Measurements from ENCODE around the gene CAMK4. TPM values are rescaled to one million over a fixed set of nuclear protein-coding genes. Genes with fewer than 3 reads are reported as not detected.

CAMK4 gene
- total and polyA plus RNA-seq, 9 of the 15 experiments (the other 6 are each of a cell fraction or from before 2014, with no cell fraction given) = 0.35 TPM; not detected in 8

- CTCF ChIA-PET (ENCODE audit: low intra/inter-chr PET ratio) = no interaction called here
Measured at GRCh38 chr5:111259636-111260035, 35.5 kb downstream of the CAMK4 start.

GRCh38 chr5:111261610-111262009 lies 37.4 kb downstream of the CAMK4 start:
- in situ Hi-C loops (cut with MboI) (loop anchor here (25.0 kb wide), 1 partner anchor 499 kb away; no protein-coding TSS in a partner anchor), intact Hi-C loops (cut with micrococcal nuclease) (no loop called here)
- 0% methylated on average over 1 of the region's 1 CpG for whole genome bisulfite sequencing (ENCODE audit: insufficient coverage, low coverage, missing lambda C conversion rate)
- Histone ChIP-seq H3K27ac (ENCODE audit: extremely low read depth, low read depth, low read length) (no peak overlapping the region), H4K20me1 (replicated peaks; ENCODE audit: control insufficient read depth, insufficient read depth, low read length) (no peaks in the 10 kb centered on the region), H3K4me1 (replicated peaks in 1 of 2; ENCODE audit: control insufficient read depth in 2 of 2, insufficient read depth in 2 of 2, low read length in 2 of 2) (no peaks in the 10 kb centered on the region), H3K9ac (ENCODE audit: insufficient read depth in 1 of 2, low read depth in 2 of 2, low read length in 2 of 2) (no peak overlapping the region), H3K4me3 (no peak overlapping the region), H3K9me1 (ENCODE audit: control insufficient read depth, insufficient read depth, low read length) (no peaks in the 10 kb centered on the region), H3K36me3 (ENCODE audit: control insufficient read depth, insufficient read depth, low read length) (no peaks in the 10 kb centered on the region), H3K9me3 (replicated peaks; ENCODE audit: control insufficient read depth, insufficient read depth, low read depth, low read length) (no peaks in the 10 kb centered on the region), H3K27me3 (ENCODE audit: control insufficient read depth in 2 of 2, insufficient read depth in 2 of 2, low read length in 2 of 2) (no peaks in the 10 kb centered on the region), H3K4me2 (ENCODE audit: insufficient read depth, low read length) (no peak overlapping the region), H3K79me2 (ENCODE audit: control insufficient read depth, insufficient read depth, low read length) (no peaks in the 10 kb centered on the region), H2AFZ (ENCODE audit: low read depth, low read length) (no peak overlapping the region)
- DNase-seq (ENCODE audit: extremely low read depth in 1 of 4, low spot score in 3 of 4) (no peak), ATAC-seq (no peak), FAIRE-seq (no peak)
- ChIA-PET CTCF (ENCODE audit: low intra/inter-chr PET ratio) (no interaction called here), POLR2A (no interaction called here)
- no TSS peak for BruUV-seq (replicated peaks)
- TF ChIP-seq SNIP1 (IDR thresholded peaks at IDR 0.05; ENCODE audit: low read depth) (no peak), SRF (CRISPR knock-in tag; IDR thresholded peaks at IDR 0.05) (no peak), CEBPB (tag; IDR thresholded peaks at IDR 0.05) (no peak), ZNF445 (CRISPR knock-in tag; IDR thresholded peaks at IDR 0.05; ENCODE audit: low read depth) (no peak), ZFP91 (CRISPR knock-in tag; IDR thresholded peaks at IDR 0.05) (no peak), ESRRA (IDR thresholded peaks at IDR 0.05; ENCODE audit: borderline replicate concordance, low read depth) (no peak)

More at GRCh38 chr5:111259636-111260035, 35.5 kb downstream of the CAMK4 start:
- Histone ChIP-seq H3K4me1 (replicated peaks in 1 of 2; ENCODE audit: control insufficient read depth in 2 of 2, insufficient read depth in 2 of 2, low read length in 2 of 2) (no peaks in the 10 kb centered on the region), H3K9me3 (replicated peaks; ENCODE audit: control insufficient read depth, insufficient read depth, low read depth, low read length) (no peaks in the 10 kb centered on the region), H3K36me3 (ENCODE audit: control insufficient read depth, insufficient read depth, low read length) (no peaks in the 10 kb centered on the region), H3K27me3 (ENCODE audit: control insufficient read depth in 2 of 2, insufficient read depth in 2 of 2, low read length in 2 of 2) (no peaks in the 10 kb centered on the region), H3K4me3 (no peak overlapping the region), H3K9ac (ENCODE audit: insufficient read depth in 1 of 2, low read depth in 2 of 2, low read length in 2 of 2) (no peak overlapping the region), H3K9me1 (ENCODE audit: control insufficient read depth, insufficient read depth, low read length) (no peaks in the 10 kb centered on the region), H3K79me2 (ENCODE audit: control insufficient read depth, insufficient read depth, low read length) (no peaks in the 10 kb centered on the region), H4K20me1 (replicated peaks; ENCODE audit: control insufficient read depth, insufficient read depth, low read length) (no peaks in the 10 kb centered on the region), H3K4me2 (ENCODE audit: insufficient read depth, low read length) (no peak overlapping the region), H2AFZ (ENCODE audit: low read depth, low read length) (no peak overlapping the region), H3K27ac (ENCODE audit: extremely low read depth, low read depth, low read length) (no peak overlapping the region)
- TF ChIP-seq ARID1B (IDR thresholded peaks at IDR 0.05) = no peak
- TF ChIP-seq ELK3 (CRISPR knock-in tag; IDR thresholded peaks at IDR 0.05) = no peak
- TF ChIP-seq TFAM (CRISPR knock-in tag; conservative IDR thresholded peaks at IDR 0.05) = no peak
- no peak for TF ChIP-seq RCOR1 (IDR thresholded peaks at IDR 0.05; ENCODE audit: borderline replicate concordance in 1 of 2, low read depth in 2 of 2, low read length in 2 of 2)
- TF ChIP-seq FOXJ3 (CRISPR knock-in tag; IDR thresholded peaks at IDR 0.05) = no peak
- ATAC-seq (no peak), DNase-seq (ENCODE audit: extremely low read depth in 1 of 4, low spot score in 3 of 4) (no peak), FAIRE-seq (no peak)
- POLR2A ChIA-PET = no interaction called here
- WGBS (ENCODE audit: insufficient coverage, low coverage, missing lambda C conversion rate) = 0% methylated on average over 3 of the region's 3 CpGs
- intact Hi-C loops (cut with micrococcal nuclease) (no loop called here), in situ Hi-C loops (cut with MboI) (loop anchor here (25.0 kb wide), 1 partner anchor 497 kb away; no protein-coding TSS in a partner anchor)
- BruUV-seq (replicated peaks) = no TSS peak
